Coronary artery (tissue), 2 donors: ENCODE data around the gene ELAVL1.

Source experiments
- DNase-seq: peaks from one replicate; pipeline ENCODE4 v3.0.0-alpha.2; 2017; ENCODE audit warnings: low spot score
- H3K27ac ChIP-seq, 2 donors: fragments of 200-600 bp; sonication (generic); one replicate each; pipeline ENCODE4 v1.5.1; 2016 to 2019
- H3K4me3 ChIP-seq: fragments of 200-600 bp; sonication (generic); 2 replicates; pipeline ENCODE4 v1.5.1; 2016; ENCODE audit warnings: mild to moderate bottlenecking, moderate library complexity
- TF ChIP-seq, protein P1 (sequence below): fragments of 200-600 bp; sonication (generic); IDR thresholded peaks from one replicate; pipeline ENCODE4 v1.5.1; 2019; ENCODE audit warnings: antibody characterized with exemption

The ELAVL1 gene

DNA sequence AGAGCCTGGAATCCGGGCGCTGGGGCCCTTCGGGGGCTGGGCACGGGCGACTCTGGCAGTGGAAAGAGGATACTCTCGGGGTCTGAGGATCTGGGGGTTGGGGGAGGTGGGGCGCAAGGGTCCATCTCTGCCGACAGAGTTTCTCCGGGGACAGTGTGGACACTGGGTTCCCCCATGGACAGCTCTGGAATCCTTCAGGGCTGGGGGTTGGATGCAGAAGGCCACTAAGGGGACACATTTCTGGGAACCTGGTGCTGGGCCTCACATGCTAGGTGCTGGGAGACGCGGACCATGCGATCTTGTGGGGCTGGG lies 88.5 kb downstream of the ELAVL1 start:
- TF ChIP-seq, protein P1, sequence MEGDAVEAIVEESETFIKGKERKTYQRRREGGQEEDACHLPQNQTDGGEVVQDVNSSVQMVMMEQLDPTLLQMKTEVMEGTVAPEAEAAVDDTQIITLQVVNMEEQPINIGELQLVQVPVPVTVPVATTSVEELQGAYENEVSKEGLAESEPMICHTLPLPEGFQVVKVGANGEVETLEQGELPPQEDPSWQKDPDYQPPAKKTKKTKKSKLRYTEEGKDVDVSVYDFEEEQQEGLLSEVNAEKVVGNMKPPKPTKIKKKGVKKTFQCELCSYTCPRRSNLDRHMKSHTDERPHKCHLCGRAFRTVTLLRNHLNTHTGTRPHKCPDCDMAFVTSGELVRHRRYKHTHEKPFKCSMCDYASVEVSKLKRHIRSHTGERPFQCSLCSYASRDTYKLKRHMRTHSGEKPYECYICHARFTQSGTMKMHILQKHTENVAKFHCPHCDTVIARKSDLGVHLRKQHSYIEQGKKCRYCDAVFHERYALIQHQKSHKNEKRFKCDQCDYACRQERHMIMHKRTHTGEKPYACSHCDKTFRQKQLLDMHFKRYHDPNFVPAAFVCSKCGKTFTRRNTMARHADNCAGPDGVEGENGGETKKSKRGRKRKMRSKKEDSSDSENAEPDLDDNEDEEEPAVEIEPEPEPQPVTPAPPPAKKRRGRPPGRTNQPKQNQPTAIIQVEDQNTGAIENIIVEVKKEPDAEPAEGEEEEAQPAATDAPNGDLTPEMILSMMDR, result no peak
- peak overlapping the region; percentile 73 for H3K4me3 ChIP-seq
- DNase-seq, result no peak
- H3K27ac ChIP-seq, result peak overlapping the region in 1 of 2 donors; percentile 64

DNA sequence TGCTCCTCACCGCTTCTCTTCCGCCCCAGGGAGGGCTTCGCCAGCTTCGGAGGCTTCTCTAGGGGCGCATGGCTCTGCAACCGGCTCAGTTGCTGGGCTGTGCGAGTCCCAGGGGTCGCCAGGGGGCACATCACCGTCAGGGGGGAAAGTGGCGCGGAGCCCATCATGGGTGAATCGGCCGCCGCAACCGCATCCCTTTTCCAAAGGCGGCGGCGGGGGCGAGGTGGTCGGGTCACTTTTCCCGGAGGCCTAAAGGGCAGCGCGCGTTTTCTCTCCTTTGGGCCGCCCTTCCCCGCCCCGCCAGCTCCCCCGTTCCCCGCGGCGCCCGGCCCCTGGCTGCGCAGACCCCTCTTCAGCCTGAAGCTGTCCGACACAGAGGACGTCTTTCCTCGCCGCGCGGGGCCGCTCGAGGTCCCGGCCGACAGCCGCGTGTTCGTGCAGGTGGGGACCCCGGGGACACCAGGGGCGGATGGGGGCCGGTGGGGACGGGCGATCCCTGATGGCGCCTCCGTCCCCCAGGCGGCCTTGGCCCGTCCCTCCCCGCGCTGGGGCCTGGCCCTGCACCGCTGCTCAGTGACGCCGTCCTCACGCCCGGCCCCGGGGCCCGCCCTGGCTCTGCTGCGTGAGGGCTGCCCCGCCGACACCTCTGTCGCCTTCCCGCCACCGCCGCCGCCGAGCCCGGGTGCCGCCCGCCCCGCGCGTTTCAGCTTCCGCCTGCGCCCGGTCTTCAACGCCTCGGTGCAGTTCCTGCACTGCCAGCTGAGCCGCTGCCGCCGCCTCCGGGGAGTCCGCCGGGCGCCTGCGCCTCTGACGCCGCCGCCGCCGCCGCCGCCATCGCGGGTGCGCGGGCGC lies 89.1 kb downstream of the ELAVL1 start:
- H3K27ac ChIP-seq, result peak overlapping the region in 1 of 2 donors; percentile 64
- TF ChIP-seq, protein P1, result no peak
- no peak for DNase-seq
- H3K4me3 ChIP-seq, result peak overlapping the region; percentile 73

DNA sequence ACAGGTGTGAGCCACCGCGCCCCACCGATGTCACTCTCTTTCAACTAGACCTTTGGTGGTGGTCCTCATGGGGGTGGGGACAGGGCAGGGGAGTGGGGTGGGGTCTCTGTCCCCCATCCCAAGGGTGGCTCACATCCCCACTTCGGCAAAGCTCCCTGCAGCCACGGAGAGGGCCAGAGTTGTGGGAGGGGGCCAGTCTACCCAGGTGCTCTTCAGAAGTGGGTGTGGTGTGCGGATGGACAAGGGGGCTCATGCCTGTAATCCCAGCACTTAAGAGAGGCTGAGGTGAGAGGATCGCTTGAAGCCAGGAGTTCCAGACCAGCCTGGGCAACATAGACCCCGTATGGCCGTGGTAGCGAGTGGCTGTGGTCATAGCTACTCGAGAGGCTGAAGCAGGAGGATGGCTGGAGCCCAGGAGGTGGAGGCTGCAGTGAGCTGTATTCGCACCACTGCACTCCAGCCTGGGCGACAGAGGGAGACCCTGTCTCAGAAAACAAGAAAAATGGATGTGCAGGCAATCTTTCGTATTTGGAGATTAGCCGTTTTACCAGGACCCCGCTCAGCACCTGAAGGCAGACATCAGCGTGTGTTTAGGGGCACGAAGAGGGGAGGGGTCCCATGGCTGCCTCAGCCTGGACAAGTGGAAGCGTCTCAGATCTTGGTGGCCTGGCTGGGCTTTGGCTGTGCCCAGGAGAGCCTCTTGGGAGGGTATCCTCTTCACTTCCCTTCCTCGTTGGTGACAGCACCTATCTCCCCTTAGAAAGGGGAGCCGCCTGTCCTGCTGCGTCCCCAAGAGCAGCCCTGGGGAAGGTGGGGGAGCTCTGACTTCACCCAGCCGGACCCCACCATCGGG lies 90.0 kb downstream of the ELAVL1 start:
- Histone ChIP-seq H3K4me3 (peak overlapping the region; percentile 73), H3K27ac (no peak overlapping the region)
- TF ChIP-seq, protein P1, result no peak
- DNase-seq, result no peak

DNA sequence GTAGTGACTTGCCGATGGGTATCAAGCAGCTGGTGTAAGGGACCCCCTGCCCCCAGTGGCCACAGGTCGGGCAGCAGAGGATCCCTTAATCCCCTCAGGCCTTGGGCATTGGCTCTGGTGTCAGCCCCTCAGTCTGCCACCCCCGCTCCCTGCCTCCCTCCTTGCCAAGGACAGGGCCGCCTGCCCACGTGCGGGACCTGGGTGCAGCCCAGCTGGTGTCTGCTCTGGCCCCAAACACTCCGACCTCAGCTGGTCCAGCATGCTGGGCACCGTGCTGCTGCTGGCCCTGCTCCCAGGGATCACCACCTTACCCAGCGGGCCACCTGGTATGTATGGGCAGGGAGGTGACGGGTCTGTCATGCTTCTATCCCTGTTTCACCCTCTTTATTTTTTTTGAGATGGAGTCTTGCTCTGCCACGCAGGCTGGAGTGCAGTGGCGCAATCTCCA lies 90.8 kb downstream of the ELAVL1 start, which contains the start of gene TGFBR3L:
Gene TGFBR3L, plus strand, starts transcription at position 233 of the 448 bp plus-strand sequence.
- TF ChIP-seq, protein P1, result no peak
- no peak within 1 kb of the TSS for H3K27ac ChIP-seq
- DNase-seq, result no peak
- H3K4me3 ChIP-seq, result no peak within 1 kb of the TSS

DNA sequence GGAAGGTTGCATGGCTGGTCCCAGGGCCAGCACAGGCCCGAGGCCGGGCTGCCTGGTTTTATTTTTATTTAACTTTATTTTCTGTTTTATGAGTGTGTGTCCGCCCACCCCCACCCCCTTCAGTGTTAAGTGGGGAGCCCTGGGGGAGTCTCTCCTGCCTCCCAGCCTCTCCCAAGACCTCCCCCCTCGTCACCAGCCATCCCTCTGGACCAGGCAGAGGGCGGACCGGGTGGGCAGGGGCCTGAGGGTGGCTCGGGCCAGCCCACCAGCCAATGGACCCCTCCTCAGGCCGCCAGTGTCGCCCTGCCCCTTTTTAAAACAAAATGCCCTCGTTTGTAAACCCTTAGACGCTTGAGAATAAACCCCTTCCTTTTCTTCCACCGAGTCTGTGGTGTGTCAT lies 91.3 kb downstream of the ELAVL1 start:
- Histone ChIP-seq H3K4me3 (no peak overlapping the region), H3K27ac (no peak overlapping the region)
- TF ChIP-seq, protein P1, result no peak
- no peak for DNase-seq

DNA sequence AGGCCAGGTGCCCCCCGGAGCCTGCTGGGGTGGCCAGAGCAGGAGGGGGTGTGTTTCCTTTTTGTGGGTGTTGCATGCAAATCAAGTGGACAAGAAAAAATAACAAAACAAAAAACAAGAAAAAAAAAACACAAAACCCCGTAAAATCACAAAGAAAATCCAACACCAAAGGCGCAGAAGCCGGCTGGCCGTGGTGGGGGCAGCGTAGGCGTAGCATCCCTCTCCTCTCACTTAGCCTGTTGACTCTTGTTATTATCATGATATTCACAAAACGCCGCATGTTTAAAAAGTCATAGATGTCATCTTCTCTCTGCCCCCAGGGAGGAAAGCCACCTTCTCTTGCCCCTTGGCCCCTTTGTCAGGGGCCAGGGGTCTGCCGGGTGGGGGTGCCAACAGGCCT lies 91.8 kb downstream of the ELAVL1 start:
- H3K27ac ChIP-seq, result no peak overlapping the region
- no peak overlapping the region for H3K4me3 ChIP-seq
- TF ChIP-seq, protein P1, result no peak
- DNase-seq, result no peak
